SK-N-MC (cell line): Measurements from ENCODE around the gene DBF4.

Experiments
- EZH2 ChIP-seq: fragments of 200-600 bp; sonication (generic); IDR thresholded peaks from one replicate; pipeline ENCODE4 v1.6.1; 2017; ENCODE audit warnings: antibody characterized with exemption
- FOXP2 ChIP-seq: optimal IDR thresholded peaks from 2 replicates; pipeline ENCODE3; 2011; ENCODE audit warnings: mild to moderate bottlenecking, moderate library complexity; ENCODE audit not compliant: insufficient read depth; ENCODE audit errors: extremely low read length, control extremely low read depth
- POLR2AphosphoS5 ChIP-seq: IDR thresholded peaks from 2 replicates; pipeline ENCODE4 v1.6.1; 2012; ENCODE audit warnings: mild to moderate bottlenecking, low read depth, low read length, borderline replicate concordance

DNA sequence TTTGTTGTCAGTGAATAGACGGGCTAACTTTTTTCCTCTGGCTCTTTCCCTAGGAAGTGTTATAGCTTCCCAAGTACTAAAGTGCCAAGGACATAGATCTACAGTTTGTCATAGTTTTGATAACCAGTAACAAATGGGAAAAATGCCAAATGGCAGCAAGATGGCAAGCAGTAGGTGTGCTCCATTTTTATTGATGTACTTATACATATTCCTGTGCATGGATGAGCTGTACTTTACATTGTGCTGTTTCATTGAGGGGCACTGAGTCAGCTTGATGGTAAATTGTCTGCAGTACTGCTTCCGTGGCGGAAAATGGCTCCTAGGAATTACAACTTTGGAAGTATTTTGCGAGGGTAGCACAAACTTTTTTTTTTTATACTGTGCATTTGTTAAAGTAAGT lies 64.8 kb downstream of the DBF4 start:
- TF ChIP-seq POLR2AphosphoS5 (no peak), EZH2 (no peak), FOXP2 (no peak)
